IMR-90 (cell line): ENCODE measurements around the gene HOTAIR. TPM values are rescaled to one million over a fixed set of nuclear protein-coding genes. Genes with fewer than 3 reads are reported as not detected.

ENCODE experiments used
- ATAC-seq: fragments of 200-7000 bp; cut with Tn5 transposase; 2 replicates; pipeline ENCODE4 v1.9.1; 2020; ENCODE audit warnings: low read depth, mild to moderate bottlenecking, moderate library complexity
- BruUV-seq: library from RNA; stranded (reverse); fragments of 400-500 nt; replicated peaks from 2 replicates; lab custom pipeline; 2021; lab: Mats Ljungman, UMichigan
- CTCF ChIA-PET: fragments of 300-600 bp; formaldehyde crosslinking; extraction: SDS; loops from one replicate; lab custom pipeline; 2021; ENCODE audit warnings: antibody characterized with exemption; lab: Yijun Ruan, JAX
- POLR2A ChIA-PET: fragments of 300-600 bp; sonication (Branson Sonifier 250); formaldehyde crosslinking; loops from one replicate; lab custom pipeline; 2022; ENCODE audit warnings: antibody characterized with exemption; ENCODE audit not compliant: unreplicated experiment; lab: Charles Lee
- DNase-seq: peaks from one replicate; pipeline ENCODE4 v3.0.0; 2013
- H2AFZ ChIP-seq: replicated peaks from 2 replicates; pipeline ENCODE3; 2013; ENCODE audit warnings: low read length, mild to moderate bottlenecking; ENCODE audit not compliant: poor library complexity
- H2AK5ac ChIP-seq: 2 replicates; pipeline ENCODE4 v1.6.1; 2013; ENCODE audit warnings: low read depth, low read length, inconsistent platforms
- H2AK9ac ChIP-seq: replicated peaks from 2 replicates; pipeline ENCODE3; 2013; ENCODE audit warnings: mild to moderate bottlenecking, low read depth, low read length, moderate library complexity; ENCODE audit not compliant: poor library complexity
- H2BK120ac ChIP-seq: 2 replicates; pipeline ENCODE4 v1.6.1; 2013; ENCODE audit warnings: low read depth, low read length, inconsistent platforms
- H2BK15ac ChIP-seq: 3 replicates; pipeline ENCODE4 v1.6.1; 2013; ENCODE audit warnings: low read depth, low read length, inconsistent platforms
- H2BK20ac ChIP-seq: 2 replicates; pipeline ENCODE4 v1.6.1; 2013; ENCODE audit warnings: low read depth, mild to moderate bottlenecking, inconsistent platforms, low read length, moderate library complexity
- H2BK5ac ChIP-seq: 2 replicates; pipeline ENCODE4 v1.6.1; 2013; ENCODE audit warnings: mild to moderate bottlenecking, low read depth, low read length, inconsistent platforms; ENCODE audit not compliant: poor library complexity, severe bottlenecking
- H3K14ac ChIP-seq: replicated peaks from 2 replicates; pipeline ENCODE4 v1.6.1; 2013; ENCODE audit warnings: low read depth, low read length, inconsistent platforms
- H3K18ac ChIP-seq: 2 replicates; pipeline ENCODE4 v1.6.1; 2013; ENCODE audit warnings: low read depth, low read length, control low read depth
- H3K23ac ChIP-seq: 2 replicates; pipeline ENCODE4 v1.6.1; 2013; ENCODE audit warnings: low read depth, low read length, inconsistent platforms
- H3K27ac ChIP-seq: 2 replicates; pipeline ENCODE4 v1.5.1; 2013; ENCODE audit warnings: mild to moderate bottlenecking, control low read depth, low read length; ENCODE audit not compliant: insufficient read depth
- H3K27me3 ChIP-seq: 2 replicates; pipeline ENCODE4 v1.6.1; 2013; ENCODE audit warnings: low read length; ENCODE audit not compliant: control insufficient read depth, insufficient read depth
- H3K36me3 ChIP-seq: 2 replicates; pipeline ENCODE4 v1.6.1; 2013; ENCODE audit warnings: low read length, mixed read lengths; ENCODE audit not compliant: control insufficient read depth, insufficient read depth
- H3K4ac ChIP-seq: 2 replicates; pipeline ENCODE4 v1.6.1; 2013; ENCODE audit warnings: low read depth, low read length, inconsistent platforms
- H3K4me1 ChIP-seq: 2 replicates; pipeline ENCODE4 v1.6.1; 2013; ENCODE audit warnings: low read length, mixed read lengths; ENCODE audit not compliant: control insufficient read depth, insufficient read depth
- H3K4me2 ChIP-seq: 2 replicates; pipeline ENCODE4 v1.6.1; 2013; ENCODE audit warnings: low read depth, mild to moderate bottlenecking, control low read depth, low read length, moderate library complexity
- H3K4me3 ChIP-seq: 2 replicates; pipeline ENCODE4 v1.5.1; 2013; ENCODE audit warnings: low read depth, mild to moderate bottlenecking, control low read depth, low read length, moderate library complexity; ENCODE audit not compliant: insufficient read depth
- H3K56ac ChIP-seq: 2 replicates; pipeline ENCODE4 v1.6.1; 2013; ENCODE audit warnings: low read length, inconsistent platforms; ENCODE audit not compliant: insufficient read depth; ENCODE audit errors: extremely low read depth
- H3K79me1 ChIP-seq, 2 experiments: 2 replicates each; pipeline ENCODE4 v1.6.1; 2013; ENCODE audit warnings: low read length in 2 of 2, inconsistent platforms in 1 of 2, low read depth in 1 of 2
- H3K9ac ChIP-seq: 2 replicates; pipeline ENCODE4 v1.6.1; 2013; ENCODE audit warnings: low read depth, low read length, control low read depth
- H3K9me1 ChIP-seq: 2 replicates; pipeline ENCODE4 v1.6.1; 2013; ENCODE audit warnings: low read length, inconsistent platforms; ENCODE audit not compliant: insufficient read depth
- H3K9me3 ChIP-seq: 2 replicates; pipeline ENCODE4 v1.6.1; 2013; ENCODE audit warnings: low read length; ENCODE audit not compliant: control insufficient read depth, insufficient read depth
- H4K20me1 ChIP-seq: 2 replicates; pipeline ENCODE4 v1.6.1; 2013; ENCODE audit warnings: low read length, inconsistent platforms; ENCODE audit not compliant: insufficient read depth
- H4K5ac ChIP-seq: 2 replicates; pipeline ENCODE4 v1.6.1; 2013; ENCODE audit warnings: mild to moderate bottlenecking, low read depth, low read length, control low read depth
- H4K8ac ChIP-seq, 2 experiments: 2 replicates each; pipeline ENCODE4 v1.6.1; 2013; ENCODE audit warnings: low read depth in 2 of 2, low read length in 2 of 2, control low read depth in 1 of 2, inconsistent platforms in 1 of 2
- H4K91ac ChIP-seq: 2 replicates; pipeline ENCODE4 v1.6.1; 2013; ENCODE audit warnings: low read depth, low read length, inconsistent platforms; ENCODE audit not compliant: insufficient read depth
- BHLHE40 ChIP-seq: fragments of 150-350 bp; IDR thresholded peaks from 2 replicates; pipeline ENCODE4 v1.6.1; 2016; ENCODE audit warnings: mild to moderate bottlenecking, low read depth, low read length
- CEBPB ChIP-seq: IDR thresholded peaks from 2 replicates; pipeline ENCODE4 v1.6.1; 2012; ENCODE audit warnings: low read depth, low read length, improper control_type of control experiment
- CHD1 ChIP-seq: IDR thresholded peaks from 2 replicates; pipeline ENCODE4 v1.6.1; 2012; ENCODE audit warnings: low read depth, low read length, improper control_type of control experiment
- MAFK ChIP-seq: IDR thresholded peaks from 2 replicates; pipeline ENCODE4 v1.6.1; 2012; ENCODE audit warnings: low read depth, low read length, improper control_type of control experiment
- NFE2L2 ChIP-seq: fragments of 150-350 bp; IDR thresholded peaks from 2 replicates; pipeline ENCODE4 v1.6.1; 2016; ENCODE audit warnings: low read depth, mild to moderate bottlenecking, low read length
- POLR2A ChIP-seq: IDR thresholded peaks from 2 replicates; pipeline ENCODE4 v1.6.1; 2012; ENCODE audit warnings: mild to moderate bottlenecking, low read depth, low read length
- RAD21 ChIP-seq: IDR thresholded peaks from 2 replicates; pipeline ENCODE4 v1.6.1; 2012; ENCODE audit warnings: low read length, improper control_type of control experiment
- RCOR1 ChIP-seq: IDR thresholded peaks from 2 replicates; pipeline ENCODE4 v1.6.1; 2012; ENCODE audit warnings: mild to moderate bottlenecking, low read length, improper control_type of control experiment; ENCODE audit not compliant: insufficient replicate concordance
- SMC3 ChIP-seq: fragments of 150-350 bp; IDR thresholded peaks from 2 replicates; pipeline ENCODE4 v1.6.1; 2016; ENCODE audit warnings: low read depth, mild to moderate bottlenecking, antibody characterized with exemption, low read length, moderate library complexity
- WGBS, 2 experiments: methylation state at CpG; one replicate each; pipeline versions ENCODE4 v1.1.5 to v1.1.7; 2013; ENCODE audit warnings: missing lambda C conversion rate in 2 of 2; ENCODE audit not compliant: insufficient read length in 1 of 2; ENCODE audit errors: extremely low coverage in 2 of 2; 5-methylcytosine and 5-hydroxymethylcytosine counted together
- dilution Hi-C: fragments of 300-500 bp; cut with HindIII; formaldehyde crosslinking; loops from one replicate; pipeline ENCODE4 v1.14.3; 2018; ENCODE audit warnings: low sequenced_read_pairs; ENCODE audit not compliant: unreplicated experiment
- in situ Hi-C: fragments of 300-500 bp; cut with MboI; formaldehyde crosslinking; loops from 3 replicates; pipeline ENCODE4 v1.14.3; 2019; ENCODE audit warnings: low sequenced_read_pairs, inconsistent platforms, mixed read lengths
- intact Hi-C: fragments of 100-400 bp; cut with micrococcal nuclease; formaldehyde crosslinking; loops from 2 replicates; pipeline ENCODE4 v1.10.0; 2022
- polyA plus RNA-seq, 3 experiments: library from polyadenylated mRNA; depleted of rRNA; stranded (reverse); fragments of >200 nt; gene quantifications; 2 replicates each; pipeline ENCODE4 v1.2.3, GENCODE V29; 2012; ENCODE audit warnings: low replicate concordance in 1 of 3
- total RNA-seq: library from RNA; depleted of rRNA; stranded (reverse); fragments of >200 nt; gene quantifications from 2 replicates; pipeline ENCODE4 v1.2.3, GENCODE V29; 2012
- TF ChIP-seq, protein P1 (sequence below): fragments of 150-350 bp; IDR thresholded peaks from 2 replicates; pipeline ENCODE4 v1.6.1; 2017; ENCODE audit warnings: mild to moderate bottlenecking, antibody characterized with exemption, low read length, low read depth
- TF ChIP-seq, protein P2 (sequence below): fragments of 150-350 bp; IDR thresholded peaks from 2 replicates; pipeline ENCODE4 v1.6.1; 2016; ENCODE audit warnings: low read depth, mild to moderate bottlenecking, low read length, moderate library complexity, borderline replicate concordance
- TF ChIP-seq, protein P3 (sequence below): conservative IDR thresholded peaks from 2 replicates; pipeline ENCODE4 v1.5.1; 2012; ENCODE audit warnings: mild to moderate bottlenecking, low read depth, low read length, improper control_type of control experiment

The HOTAIR gene
- total and polyA plus RNA-seq, 2 of the 4 experiments (the other 2 are of a cell fraction) = not detected

DNA sequence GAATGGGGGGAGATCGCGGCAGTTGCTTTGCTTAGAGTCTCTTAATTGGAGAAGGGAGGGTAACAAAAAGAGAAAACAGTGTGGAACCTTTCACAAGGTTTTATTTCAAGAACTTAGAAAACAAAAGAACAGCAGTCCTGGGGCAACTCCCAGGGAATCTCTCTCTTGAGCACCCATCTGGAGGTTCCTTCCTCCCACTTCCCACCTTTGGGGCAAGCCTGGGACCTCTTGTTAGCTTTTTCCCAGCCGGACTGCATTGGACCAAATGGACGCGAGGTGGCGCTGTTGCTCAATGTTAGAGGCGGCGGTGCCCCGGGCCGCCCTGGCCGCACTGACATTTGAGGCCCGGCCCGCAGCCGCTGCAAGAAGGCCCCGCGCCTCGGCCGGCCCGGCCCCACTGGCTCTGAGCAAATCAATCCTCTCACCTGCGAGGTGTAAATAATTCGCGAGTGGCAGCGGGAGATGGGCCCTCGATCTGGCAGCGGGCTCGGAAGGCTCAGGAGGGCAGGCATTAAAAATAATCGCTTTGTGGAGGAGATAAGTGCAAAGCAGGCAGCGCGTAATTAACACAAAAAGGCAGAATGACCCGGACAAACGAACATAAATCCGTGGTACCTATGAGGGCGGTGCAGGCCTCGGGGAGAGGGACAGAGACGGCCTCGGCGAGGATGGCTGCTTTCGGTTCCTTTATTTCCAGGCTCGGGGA is 31.3 kb upstream of the HOTAIR start:
- peak overlapping the region; percentile 64; the same call in 1 of the 2 replicates for H3K4me2 ChIP-seq
- no peak overlapping the region for H4K5ac ChIP-seq
- H2AK5ac ChIP-seq = no peak overlapping the region
- H2BK120ac ChIP-seq = no peak overlapping the region
- POLR2A ChIA-PET = interaction anchor here (0.5 kb wide), 1 partner anchor 155 kb away, joined by 4 read pairs; no protein-coding TSS in a partner anchor
- intact Hi-C loops (loop anchor here (1.0 to 10.0 kb wide), 5 partner anchors 185 to 353 kb away; no protein-coding TSS in a partner anchor), in situ Hi-C loops (loop anchor here (5.0 kb wide), 1 partner anchor 186 kb away; no protein-coding TSS in a partner anchor), dilution Hi-C loops (no loop called here)
- peak overlapping the region; percentile 42; the same call in 1 of the 2 replicates for H3K9ac ChIP-seq
- BruUV-seq = no TSS peak
- no peaks in the 10 kb centered on the region for H3K9me3 ChIP-seq
- H3K18ac ChIP-seq = no peak overlapping the region
- H3K4ac ChIP-seq = no peak overlapping the region
- H2BK15ac ChIP-seq = no peak overlapping the region
- H2AK9ac ChIP-seq = no peak overlapping the region
- no peak overlapping the region for H3K4me3 ChIP-seq
- H3K36me3 ChIP-seq = no peaks in the 10 kb centered on the region
- H2BK5ac ChIP-seq = no peak overlapping the region
- H3K4me1 ChIP-seq = no peaks in the 10 kb centered on the region
- no peak overlapping the region for H3K14ac ChIP-seq
- H4K8ac ChIP-seq = no peak overlapping the region
- no peak overlapping the region for H3K27ac ChIP-seq
- no peaks in the 10 kb centered on the region for H4K20me1 ChIP-seq
- no peaks in the 10 kb centered on the region for H3K9me1 ChIP-seq
- peaks cover 90% of the 10 kb centered on the region for H3K27me3 ChIP-seq
- no peak overlapping the region for H2BK20ac ChIP-seq
- 16% methylated on average over 18 of the region's 39 CpGs; no CpG with 5 or more reads in 1 of the 2 experiments for WGBS, 2 experiments
- peak overlapping the region; percentile 88 for H2AFZ ChIP-seq
- no peak overlapping the region for H4K91ac ChIP-seq
- TF ChIP-seq SMC3 (peak; percentile 88), POLR2A (no peak), CHD1 (no peak), RAD21 (peak; percentile 93), NFE2L2 (no peak), CEBPB (no peak), RCOR1 (no peak), BHLHE40 (no peak), MAFK (no peak)
- TF ChIP-seq, protein P1, sequence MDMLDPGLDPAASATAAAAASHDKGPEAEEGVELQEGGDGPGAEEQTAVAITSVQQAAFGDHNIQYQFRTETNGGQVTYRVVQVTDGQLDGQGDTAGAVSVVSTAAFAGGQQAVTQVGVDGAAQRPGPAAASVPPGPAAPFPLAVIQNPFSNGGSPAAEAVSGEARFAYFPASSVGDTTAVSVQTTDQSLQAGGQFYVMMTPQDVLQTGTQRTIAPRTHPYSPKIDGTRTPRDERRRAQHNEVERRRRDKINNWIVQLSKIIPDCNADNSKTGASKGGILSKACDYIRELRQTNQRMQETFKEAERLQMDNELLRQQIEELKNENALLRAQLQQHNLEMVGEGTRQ = no peak
- TF ChIP-seq, protein P2, sequence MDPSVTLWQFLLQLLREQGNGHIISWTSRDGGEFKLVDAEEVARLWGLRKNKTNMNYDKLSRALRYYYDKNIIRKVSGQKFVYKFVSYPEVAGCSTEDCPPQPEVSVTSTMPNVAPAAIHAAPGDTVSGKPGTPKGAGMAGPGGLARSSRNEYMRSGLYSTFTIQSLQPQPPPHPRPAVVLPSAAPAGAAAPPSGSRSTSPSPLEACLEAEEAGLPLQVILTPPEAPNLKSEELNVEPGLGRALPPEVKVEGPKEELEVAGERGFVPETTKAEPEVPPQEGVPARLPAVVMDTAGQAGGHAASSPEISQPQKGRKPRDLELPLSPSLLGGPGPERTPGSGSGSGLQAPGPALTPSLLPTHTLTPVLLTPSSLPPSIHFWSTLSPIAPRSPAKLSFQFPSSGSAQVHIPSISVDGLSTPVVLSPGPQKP = no peak
- TF ChIP-seq, protein P3, sequence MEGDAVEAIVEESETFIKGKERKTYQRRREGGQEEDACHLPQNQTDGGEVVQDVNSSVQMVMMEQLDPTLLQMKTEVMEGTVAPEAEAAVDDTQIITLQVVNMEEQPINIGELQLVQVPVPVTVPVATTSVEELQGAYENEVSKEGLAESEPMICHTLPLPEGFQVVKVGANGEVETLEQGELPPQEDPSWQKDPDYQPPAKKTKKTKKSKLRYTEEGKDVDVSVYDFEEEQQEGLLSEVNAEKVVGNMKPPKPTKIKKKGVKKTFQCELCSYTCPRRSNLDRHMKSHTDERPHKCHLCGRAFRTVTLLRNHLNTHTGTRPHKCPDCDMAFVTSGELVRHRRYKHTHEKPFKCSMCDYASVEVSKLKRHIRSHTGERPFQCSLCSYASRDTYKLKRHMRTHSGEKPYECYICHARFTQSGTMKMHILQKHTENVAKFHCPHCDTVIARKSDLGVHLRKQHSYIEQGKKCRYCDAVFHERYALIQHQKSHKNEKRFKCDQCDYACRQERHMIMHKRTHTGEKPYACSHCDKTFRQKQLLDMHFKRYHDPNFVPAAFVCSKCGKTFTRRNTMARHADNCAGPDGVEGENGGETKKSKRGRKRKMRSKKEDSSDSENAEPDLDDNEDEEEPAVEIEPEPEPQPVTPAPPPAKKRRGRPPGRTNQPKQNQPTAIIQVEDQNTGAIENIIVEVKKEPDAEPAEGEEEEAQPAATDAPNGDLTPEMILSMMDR = peak; percentile 95
- CTCF ChIA-PET = interaction anchor here (0.6 to 1.9 kb wide), 7 partner anchors 181 to 200 kb away, joined by 3 to 18 read pairs (median 4); partner anchors contain the start of gene SMUG1
- no peak overlapping the region for H3K23ac ChIP-seq
- H3K56ac ChIP-seq = no peak overlapping the region
- peak; percentile 93 for ATAC-seq
- peak; percentile 62 for DNase-seq
- H3K79me1 ChIP-seq = no peaks in the 10 kb centered on the region
